Body of pancreas (tissue), 4 donors: ENCODE results near the gene NR3C1. TPM values are rescaled to one million over a fixed set of nuclear protein-coding genes. Genes with fewer than 3 reads are reported as not detected.
"Not testable (repeated sequence)": the region's sequence is repeated elsewhere in the genome, so short reads cannot be mapped to it uniquely, and the experiment has no call there.

Experiments used
- ATAC-seq: fragments of 150-250 bp; one replicate; pipeline ENCODE4 v1.9.1; 2016
- DNase-seq, 4 donors: peaks; one replicate each; pipeline ENCODE4 v3.0.0-alpha.2; 2019
- H3K27ac ChIP-seq, 4 donors: fragments of 200-600 bp; sonication (generic); 1 replicate in 3 of 4; 2 replicates in 1 of 4; pipeline versions ENCODE4 v1.5.1 to v1.6.1; 2016 to 2019; ENCODE audit warnings: mild to moderate bottlenecking in 1 of 4, mixed read lengths in 1 of 4, moderate library complexity in 1 of 4
- H3K27me3 ChIP-seq, 2 donors: fragments of 200-600 bp; sonication (generic); one replicate each; pipeline ENCODE4 v1.6.0; 2016; ENCODE audit warnings: mild to moderate bottlenecking in 1 of 2
- H3K36me3 ChIP-seq, 2 donors: fragments of 200-600 bp; sonication (generic); replicated peaks in 1 of 2; 2 replicates each; pipeline ENCODE4 v1.5.1; 2016; ENCODE audit warnings: low read depth in 2 of 2; ENCODE audit not compliant: insufficient read depth in 1 of 2
- H3K4me1 ChIP-seq: fragments of 200-600 bp; sonication (generic); one replicate; pipeline ENCODE4 v1.6.0; 2016
- H3K4me3 ChIP-seq, 2 donors: fragments of 200-600 bp; sonication (generic); 1 replicate in 1 of 2; 2 replicates in 1 of 2; pipeline ENCODE4 v1.5.1; 2016 to 2019
- H3K9me3 ChIP-seq, 3 donors: fragments of 200-600 bp; sonication (generic); 1 replicate in 2 of 3; 2 replicates in 1 of 3; pipeline ENCODE4 v1.5.1; 2016
- POLR2A ChIP-seq, 3 donors: fragments of 450-650 bp; IDR thresholded peaks; one replicate each; pipeline ENCODE4 v1.6.1; 2016; ENCODE audit warnings: antibody characterized with exemption in 3 of 3, mild to moderate bottlenecking in 2 of 3
- whole genome bisulfite sequencing, 2 donors: methylation state at CpG; one replicate each; pipeline ENCODE4 v1.1.5; 2017; 5-methylcytosine and 5-hydroxymethylcytosine counted together
- intact Hi-C: fragments of 100-400 bp; cut with DNase I; formaldehyde crosslinking; loops from one replicate; pipeline ENCODE4 v1.15.1; 2023
- total RNA-seq, 2 donors: library from RNA; depleted of rRNA; stranded (reverse); fragments of >200 nt; gene quantifications; one replicate each; pipeline ENCODE4 v1.1.0, GENCODE V29; 2016
- TF ChIP-seq, protein P1 (sequence below), 7 experiments: fragments of 450-650 bp in 4 of 7; fragments of 200-600 bp in 3 of 7; sonication (generic) in 3 of 7; IDR thresholded peaks; one replicate each; pipeline ENCODE4 v1.5.1; 2016 to 2019; ENCODE audit warnings: antibody characterized with exemption in 7 of 7

Gene NR3C1
- total RNA-seq, 2 donors from 2014 or later, result 18.5 to 25.2 TPM

DNA sequence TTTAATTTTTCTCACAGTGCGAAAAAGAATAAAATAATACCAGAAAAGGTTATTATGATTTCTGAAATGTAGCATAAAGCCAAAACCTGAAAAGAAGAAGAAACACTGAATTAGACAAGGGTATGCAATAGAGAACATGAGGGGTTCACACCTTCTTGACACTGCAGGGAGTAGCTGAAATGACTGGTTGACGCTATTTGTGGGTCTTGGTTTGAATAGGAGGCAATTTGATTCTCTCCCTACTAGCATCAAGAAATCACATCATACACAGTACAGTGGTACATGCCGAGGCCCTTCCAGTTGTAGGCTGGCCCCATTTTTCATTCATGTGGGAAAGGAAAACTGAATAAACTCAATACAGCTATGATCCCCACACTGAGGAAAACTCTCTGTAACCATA, 68.6 kb downstream of the NR3C1 start:
- H3K27me3 ChIP-seq, result no peaks in the 10 kb centered on the region
- WGBS, 2 donors, result 91 to 96% methylated on average over 3 of the region's 3 CpGs
- H3K27ac ChIP-seq, result no peak overlapping the region
- ATAC-seq, result no peak
- DNase-seq, result no peak
- TF ChIP-seq, protein P1, sequence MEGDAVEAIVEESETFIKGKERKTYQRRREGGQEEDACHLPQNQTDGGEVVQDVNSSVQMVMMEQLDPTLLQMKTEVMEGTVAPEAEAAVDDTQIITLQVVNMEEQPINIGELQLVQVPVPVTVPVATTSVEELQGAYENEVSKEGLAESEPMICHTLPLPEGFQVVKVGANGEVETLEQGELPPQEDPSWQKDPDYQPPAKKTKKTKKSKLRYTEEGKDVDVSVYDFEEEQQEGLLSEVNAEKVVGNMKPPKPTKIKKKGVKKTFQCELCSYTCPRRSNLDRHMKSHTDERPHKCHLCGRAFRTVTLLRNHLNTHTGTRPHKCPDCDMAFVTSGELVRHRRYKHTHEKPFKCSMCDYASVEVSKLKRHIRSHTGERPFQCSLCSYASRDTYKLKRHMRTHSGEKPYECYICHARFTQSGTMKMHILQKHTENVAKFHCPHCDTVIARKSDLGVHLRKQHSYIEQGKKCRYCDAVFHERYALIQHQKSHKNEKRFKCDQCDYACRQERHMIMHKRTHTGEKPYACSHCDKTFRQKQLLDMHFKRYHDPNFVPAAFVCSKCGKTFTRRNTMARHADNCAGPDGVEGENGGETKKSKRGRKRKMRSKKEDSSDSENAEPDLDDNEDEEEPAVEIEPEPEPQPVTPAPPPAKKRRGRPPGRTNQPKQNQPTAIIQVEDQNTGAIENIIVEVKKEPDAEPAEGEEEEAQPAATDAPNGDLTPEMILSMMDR (IDR thresholded peaks at IDR 0.05), result no peak
- TF ChIP-seq POLR2A (IDR thresholded peaks at IDR 0.05), result no peak
- intact Hi-C loops, result no loop called here
- H3K4me1 ChIP-seq, result peaks cover 20% of the 10 kb centered on the region
- H3K9me3 ChIP-seq, result no peaks in the 10 kb centered on the region
- H3K4me3 ChIP-seq, result no peak overlapping the region
- H3K36me3 ChIP-seq, result no peaks in the 10 kb centered on the region

DNA sequence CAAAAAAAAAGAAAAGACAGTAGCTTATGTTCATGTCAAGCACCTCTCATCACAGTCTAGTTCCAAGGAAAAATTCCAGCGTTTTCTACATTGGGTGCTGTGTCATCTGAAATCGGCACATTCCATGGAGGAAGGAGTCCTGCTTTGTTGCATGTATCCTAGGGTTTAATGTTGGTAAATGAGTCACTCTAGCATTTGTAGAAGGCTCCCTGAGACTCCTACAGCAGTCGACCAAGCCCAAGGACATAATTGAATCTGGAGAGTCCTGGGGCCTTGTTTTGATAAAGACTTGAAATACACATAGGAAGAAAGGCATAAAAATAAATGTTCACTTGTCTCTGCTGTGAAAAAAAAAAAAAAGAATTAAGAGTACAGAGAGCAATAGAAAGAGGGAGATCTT, 69.1 kb downstream of the NR3C1 start:
- intact Hi-C loops, H3K9me3 ChIP-seq, H3K27me3 ChIP-seq, H3K27ac ChIP-seq, DNase-seq, H3K36me3 ChIP-seq, ATAC-seq, H3K4me3 ChIP-seq: not testable (repeated sequence)
- WGBS, 2 donors, result 71 to 81% methylated on average over 3 of the region's 3 CpGs
- H3K4me1 ChIP-seq, result peaks cover 17% of the 10 kb centered on the region

DNA sequence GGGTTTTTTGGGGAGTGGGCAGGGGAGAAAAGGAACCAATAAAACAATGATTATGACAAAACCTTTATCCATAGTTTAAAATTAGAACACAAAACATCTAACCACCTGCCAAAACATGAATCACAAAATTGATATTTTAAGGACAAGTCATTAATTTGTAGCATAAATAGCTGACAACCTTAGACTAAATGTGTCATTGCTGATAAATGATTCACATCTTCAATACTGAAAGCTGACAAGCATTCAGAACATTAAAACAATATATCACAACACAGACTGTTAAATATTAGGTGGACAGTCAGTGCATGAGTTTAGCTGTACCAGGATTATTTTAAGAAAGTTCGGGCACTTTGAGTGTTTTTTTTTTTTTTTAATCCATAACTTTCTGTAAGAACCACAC, 71.5 kb downstream of the NR3C1 start:
- H3K27ac ChIP-seq, result no peak overlapping the region
- H3K4me1 ChIP-seq, result no peaks in the 10 kb centered on the region
- no peaks in the 10 kb centered on the region for H3K9me3 ChIP-seq
- WGBS, 2 donors, result 89 to 95% methylated on average over 1 of the region's 1 CpG
- H3K36me3 ChIP-seq, result no peaks in the 10 kb centered on the region
- ATAC-seq, result no peak
- no peak overlapping the region for H3K4me3 ChIP-seq
- intact Hi-C loops, result no loop called here
- no peak for DNase-seq
- no peaks in the 10 kb centered on the region for H3K27me3 ChIP-seq
- TF ChIP-seq POLR2A (IDR thresholded peaks at IDR 0.05), result no peak
- TF ChIP-seq, protein P1 (IDR thresholded peaks at IDR 0.05), result no peak

DNA sequence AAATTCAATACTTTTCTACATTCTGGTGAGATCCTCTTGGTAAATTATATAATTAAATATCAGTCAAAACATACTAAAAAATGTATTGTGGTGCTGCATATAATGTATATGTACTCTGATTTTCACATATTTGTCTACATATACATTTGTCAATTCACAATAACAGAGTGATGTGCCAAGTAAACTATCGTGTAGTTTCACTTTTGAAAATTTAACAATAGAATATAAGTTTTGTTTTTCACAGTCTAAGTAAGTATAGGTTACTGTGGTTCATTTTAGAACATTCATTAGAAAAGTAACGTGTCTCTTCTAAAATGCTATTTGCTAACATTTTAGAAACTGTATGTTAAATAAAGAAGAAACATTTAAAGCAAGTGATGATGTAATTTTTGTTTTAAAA, 73.6 kb downstream of the NR3C1 start:
- TF ChIP-seq, protein P1 (IDR thresholded peaks at IDR 0.05), result no peak
- TF ChIP-seq POLR2A (IDR thresholded peaks at IDR 0.05), result no peak
- intact Hi-C loops, result loop anchor here (10.0 kb wide), 1 partner anchor 45 kb away; no protein-coding TSS in a partner anchor
- Histone ChIP-seq H3K4me3 (no peak overlapping the region), H3K36me3 (no peaks in the 10 kb centered on the region), H3K9me3 (no peaks in the 10 kb centered on the region), H3K27ac (no peak overlapping the region), H3K4me1 (no peaks in the 10 kb centered on the region), H3K27me3 (no peaks in the 10 kb centered on the region)
- DNase-seq (no peak), ATAC-seq (no peak)
- WGBS, 2 donors, result 87 to 88% methylated on average over 2 of the region's 2 CpGs

DNA sequence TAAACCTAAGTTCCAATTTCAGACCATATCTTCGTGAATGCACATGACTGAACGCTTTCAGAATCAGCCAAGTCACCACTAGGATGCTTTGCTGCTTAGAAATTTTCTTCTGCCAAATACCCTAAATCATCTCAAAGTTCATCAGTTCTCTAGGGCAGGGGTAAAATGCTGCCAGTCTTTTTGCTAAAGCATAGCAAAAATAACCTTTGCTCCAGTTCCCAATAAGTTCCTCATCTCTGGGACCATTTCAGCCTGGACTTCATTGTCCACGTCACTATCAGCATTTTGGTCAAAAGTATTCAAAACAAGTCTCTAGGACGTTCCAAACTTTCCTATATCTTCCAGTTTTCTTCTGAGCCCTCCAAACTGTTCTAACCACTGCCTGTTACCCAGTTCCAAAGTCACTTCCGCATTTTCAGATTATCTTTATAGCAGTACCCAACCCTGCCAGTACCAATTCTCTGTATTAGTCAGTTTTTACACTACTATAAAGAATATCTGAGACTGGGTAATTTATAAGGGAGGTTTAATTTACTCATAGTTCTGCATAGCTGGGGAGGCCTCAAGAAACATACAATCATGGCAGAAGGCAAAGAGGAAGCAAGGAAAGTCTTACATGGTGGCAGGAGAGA, 74.8 kb downstream of the NR3C1 start:
- Histone ChIP-seq H3K27ac (no peak overlapping the region), H3K36me3 (no peaks in the 10 kb centered on the region), H3K27me3 (no peaks in the 10 kb centered on the region), H3K4me3 (no peak overlapping the region), H3K9me3 (no peaks in the 10 kb centered on the region), H3K4me1 (no peaks in the 10 kb centered on the region)
- TF ChIP-seq, protein P1 (IDR thresholded peaks at IDR 0.05), result no peak
- no peak for TF ChIP-seq POLR2A (IDR thresholded peaks at IDR 0.05)
- DNase-seq (no peak), ATAC-seq (no peak)
- WGBS, 2 donors, result 92 to 99% methylated on average over 5 of the region's 5 CpGs
- intact Hi-C loops, result loop anchor here (10.0 kb wide), 1 partner anchor 46 kb away; no protein-coding TSS in a partner anchor

DNA sequence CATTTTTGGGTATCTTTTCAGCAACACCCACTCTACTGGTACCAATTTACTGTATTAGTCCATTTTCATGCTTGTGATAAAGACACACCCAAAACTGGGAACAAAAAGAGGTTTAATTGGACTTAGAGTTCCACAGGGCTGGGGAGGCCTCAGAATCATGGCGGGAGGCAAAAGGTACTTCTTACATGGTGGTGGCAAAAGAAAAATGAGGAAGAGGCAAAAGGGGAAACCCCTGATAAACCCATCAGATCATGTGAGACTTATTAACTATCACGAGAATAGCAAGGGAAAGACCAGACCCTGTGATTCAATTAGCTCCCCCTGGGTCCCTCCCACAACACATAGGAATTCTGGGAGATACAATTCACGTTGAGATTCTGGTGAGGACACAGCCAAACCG, 78.4 kb downstream of the NR3C1 start:
- H3K36me3 ChIP-seq, H3K4me3 ChIP-seq, DNase-seq, H3K9me3 ChIP-seq, H3K27ac ChIP-seq, ATAC-seq, H3K4me1 ChIP-seq, H3K27me3 ChIP-seq: not testable (repeated sequence)
- intact Hi-C loops, result loop anchor here (10.0 kb wide), 1 partner anchor 50 kb away; no protein-coding TSS in a partner anchor
- 89 to 97% methylated on average over 4 of the region's 4 CpGs for WGBS, 2 donors

DNA sequence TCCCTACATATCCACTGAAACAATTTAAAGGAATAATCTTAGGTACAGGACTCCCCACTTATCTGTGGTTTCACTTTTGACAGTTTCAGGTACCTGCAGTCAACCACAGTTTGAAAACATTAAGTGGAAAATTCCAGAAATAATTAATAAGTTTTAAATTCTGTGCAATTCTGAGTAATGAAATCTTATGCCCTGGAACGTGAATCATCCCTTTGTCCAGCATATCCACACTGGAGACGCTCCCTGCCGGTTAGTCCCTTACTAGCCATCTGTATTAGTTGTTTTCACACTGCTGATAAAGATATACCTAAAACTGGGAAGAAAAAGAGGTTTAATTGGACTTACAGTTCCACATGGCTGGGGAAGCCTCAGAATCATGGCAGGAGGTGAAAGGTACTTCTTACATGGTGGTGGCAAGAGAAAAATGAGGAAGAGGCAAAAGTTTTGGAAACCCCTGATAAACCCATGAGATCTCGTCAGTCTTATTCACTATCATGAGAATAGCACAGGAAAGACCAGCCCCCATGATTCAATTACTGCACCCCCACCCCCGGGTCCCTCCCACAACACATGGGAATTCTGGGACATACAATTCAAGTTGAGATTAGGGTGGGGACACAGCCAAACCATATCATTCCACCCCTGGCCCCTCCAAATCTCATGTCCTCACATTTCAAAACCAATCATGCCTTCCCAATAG, 80.4 kb downstream of the NR3C1 start:
- peaks cover 18% of the 10 kb centered on the region for H3K4me1 ChIP-seq
- H3K4me3 ChIP-seq, H3K27me3 ChIP-seq, H3K27ac ChIP-seq, ATAC-seq, H3K36me3 ChIP-seq, H3K9me3 ChIP-seq, DNase-seq: not testable (repeated sequence)
- intact Hi-C loops, result loop anchor here (10.0 kb wide), 1 partner anchor 52 kb away; no protein-coding TSS in a partner anchor
- WGBS, 2 donors, result 91 to 95% methylated on average over 5 of the region's 5 CpGs
